GM18505 (cell line): ENCODE results near the gene HORMAD2.

ENCODE experiments used
- ATAC-seq: cut with Tn5 transposase; IDR thresholded peaks from one replicate; pipeline ENCODE4 v1.9.1; 2021; ENCODE audit not compliant: unreplicated experiment
- POLR2A ChIP-seq: IDR thresholded peaks from 4 replicates; pipeline ENCODE4 v1.6.1; 2011; ENCODE audit warnings: borderline replicate concordance; ENCODE audit not compliant: insufficient read depth, insufficient read length; ENCODE audit errors: extremely low read depth

Gene HORMAD2

GRCh38 chr22:30104501-30105156 is 24.4 kb downstream of the HORMAD2 start:
- ATAC-seq, result no peak

DNA sequence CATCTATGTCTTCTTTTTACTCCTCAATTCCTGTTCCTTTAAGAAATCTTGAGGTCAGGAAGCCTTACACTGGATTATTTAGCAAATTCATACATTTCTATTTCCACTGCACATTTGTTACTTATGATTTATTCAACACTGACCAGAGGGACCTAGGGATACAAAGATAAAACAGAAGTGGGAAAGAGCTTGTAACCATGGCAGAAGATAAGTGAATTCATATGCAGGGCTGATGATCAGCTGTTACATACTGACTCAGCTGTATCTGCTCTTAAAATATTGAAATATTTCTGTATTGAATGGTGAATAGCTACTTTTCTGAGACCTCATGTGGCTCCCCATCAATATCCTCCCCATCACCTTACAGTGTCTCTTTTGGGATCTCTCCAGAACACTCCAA is 25.2 kb downstream of the HORMAD2 start:
- no peak for ATAC-seq
- TF ChIP-seq POLR2A, result no peak

More at GRCh38 chr22:30104501-30105156, 24.4 kb downstream of the HORMAD2 start:
- TF ChIP-seq POLR2A, result no peak

DNA sequence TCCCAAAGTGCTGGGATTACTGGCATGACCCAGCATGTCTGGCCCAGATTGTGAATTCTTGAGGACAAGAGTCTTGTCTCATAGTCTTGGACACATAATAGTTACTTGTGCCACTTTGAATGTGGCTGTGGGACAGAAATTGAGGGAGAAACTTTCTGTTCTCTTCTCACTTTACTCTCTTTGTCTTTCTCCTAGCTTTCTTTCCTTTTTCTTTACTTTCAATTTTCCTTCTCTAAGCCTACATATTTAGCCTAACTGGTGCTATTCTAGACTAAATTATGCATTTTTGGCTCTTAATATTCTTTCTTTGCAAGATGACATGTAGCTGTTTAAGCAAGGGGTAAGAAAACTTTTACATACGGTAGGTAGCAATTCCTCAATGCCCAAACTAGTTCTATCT is 33.2 kb downstream of the HORMAD2 start:
- ATAC-seq, result no peak

GRCh38 chr22:30114361-30114760 is 34.1 kb downstream of the HORMAD2 start:
- TF ChIP-seq POLR2A, result no peak
- ATAC-seq, result no peak

More for the DNA sequence above, 33.2 kb downstream of the HORMAD2 start:
- TF ChIP-seq POLR2A, result no peak

- TF ChIP-seq POLR2A, result no peak
- no peak for ATAC-seq
Observed at GRCh38 chr22:30115705-30116104, 35.4 kb downstream of the HORMAD2 start.

DNA sequence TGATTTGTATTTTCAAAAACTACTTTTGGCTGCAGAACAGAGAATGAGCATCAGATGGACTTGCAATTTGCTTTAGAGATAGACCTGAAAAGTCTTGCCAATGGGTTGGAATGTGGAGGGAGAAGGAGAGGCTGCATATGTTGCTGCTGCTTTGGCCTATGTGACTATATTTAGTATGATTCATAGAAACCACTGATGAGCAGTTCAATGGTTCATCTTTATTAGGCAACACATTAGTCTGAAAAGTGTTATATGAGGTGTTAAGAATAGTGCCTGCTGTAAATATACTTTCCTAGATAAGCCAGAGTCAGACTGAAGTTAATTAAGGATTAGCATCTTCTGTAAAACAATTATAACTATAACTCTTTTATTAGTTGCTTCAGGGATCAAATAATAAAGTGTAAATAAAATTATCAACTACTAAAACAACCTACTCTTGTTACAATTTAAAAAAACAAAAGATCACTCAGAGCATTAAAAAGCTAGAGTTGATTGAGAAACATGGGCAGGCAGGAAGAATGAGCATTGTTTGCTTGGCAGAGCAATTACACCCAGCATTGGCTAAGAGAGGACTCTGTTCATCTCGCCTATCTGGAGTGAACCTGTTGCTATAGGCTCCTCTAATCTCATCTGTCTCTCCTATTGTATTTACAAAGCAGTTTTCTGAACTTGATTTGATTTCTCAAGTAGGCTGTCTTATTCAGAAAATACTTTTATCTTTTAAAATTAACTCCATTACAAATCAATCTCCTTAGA is 36.3 kb downstream of the HORMAD2 start:
- TF ChIP-seq POLR2A, result no peak
- no peak for ATAC-seq

GRCh38 chr22:30117256-30117655 is 37.0 kb downstream of the HORMAD2 start:
- no peak for ATAC-seq
- no peak for TF ChIP-seq POLR2A

GRCh38 chr22:30118291-30118690 is 38.0 kb downstream of the HORMAD2 start:
- no peak for ATAC-seq
- no peak for TF ChIP-seq POLR2A

DNA sequence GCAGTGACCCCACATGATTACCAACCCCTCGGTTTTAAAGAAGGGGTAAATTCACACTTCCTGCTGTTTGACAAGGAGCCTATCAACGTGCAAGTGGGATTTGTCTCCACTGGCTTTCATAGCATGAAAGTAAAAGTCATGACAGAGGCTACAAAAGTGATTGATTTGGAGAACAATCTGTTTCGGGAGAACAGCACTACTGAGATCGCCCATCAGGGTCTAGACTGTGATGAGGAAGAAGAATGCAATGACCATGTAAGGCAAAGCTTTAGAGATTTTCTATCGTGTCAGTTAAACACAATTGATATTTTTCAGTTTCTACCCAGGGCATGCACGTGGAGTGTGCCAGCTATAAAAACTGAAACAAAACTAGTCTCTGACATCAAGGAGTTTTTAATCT is 41.7 kb downstream of the HORMAD2 start:
- no peak for TF ChIP-seq POLR2A
- no peak for ATAC-seq

GRCh38 chr22:30123463-30123862 is 43.2 kb downstream of the HORMAD2 start:
- no peak for ATAC-seq
- no peak for TF ChIP-seq POLR2A

- ATAC-seq, result no peak
- no peak for TF ChIP-seq POLR2A
Observed at GRCh38 chr22:30127749-30128166, 47.5 kb downstream of the HORMAD2 start.

GRCh38 chr22:30128511-30128910 is 48.2 kb downstream of the HORMAD2 start:
- no peak for ATAC-seq
- TF ChIP-seq POLR2A, result no peak

DNA sequence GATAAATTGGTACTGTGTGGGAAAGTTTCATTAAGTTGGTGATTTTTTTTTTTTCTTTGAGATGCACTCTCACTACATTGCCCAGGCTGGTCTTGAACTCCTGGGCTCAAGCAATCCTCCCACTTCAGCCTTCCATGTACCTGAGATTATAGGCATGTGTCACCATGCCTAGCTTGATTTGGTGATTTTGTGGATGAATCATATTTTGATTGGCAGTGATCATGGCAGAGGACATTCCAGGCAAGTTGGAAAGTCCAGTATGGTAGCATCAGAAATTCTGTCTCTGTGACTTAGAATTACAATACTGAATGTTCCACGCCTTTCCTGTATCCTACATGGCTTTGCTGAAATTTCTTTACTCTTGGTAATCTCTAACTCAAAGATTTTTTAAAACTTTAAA is 49.4 kb downstream of the HORMAD2 start:
- ATAC-seq, result no peak
- no peak for TF ChIP-seq POLR2A

DNA sequence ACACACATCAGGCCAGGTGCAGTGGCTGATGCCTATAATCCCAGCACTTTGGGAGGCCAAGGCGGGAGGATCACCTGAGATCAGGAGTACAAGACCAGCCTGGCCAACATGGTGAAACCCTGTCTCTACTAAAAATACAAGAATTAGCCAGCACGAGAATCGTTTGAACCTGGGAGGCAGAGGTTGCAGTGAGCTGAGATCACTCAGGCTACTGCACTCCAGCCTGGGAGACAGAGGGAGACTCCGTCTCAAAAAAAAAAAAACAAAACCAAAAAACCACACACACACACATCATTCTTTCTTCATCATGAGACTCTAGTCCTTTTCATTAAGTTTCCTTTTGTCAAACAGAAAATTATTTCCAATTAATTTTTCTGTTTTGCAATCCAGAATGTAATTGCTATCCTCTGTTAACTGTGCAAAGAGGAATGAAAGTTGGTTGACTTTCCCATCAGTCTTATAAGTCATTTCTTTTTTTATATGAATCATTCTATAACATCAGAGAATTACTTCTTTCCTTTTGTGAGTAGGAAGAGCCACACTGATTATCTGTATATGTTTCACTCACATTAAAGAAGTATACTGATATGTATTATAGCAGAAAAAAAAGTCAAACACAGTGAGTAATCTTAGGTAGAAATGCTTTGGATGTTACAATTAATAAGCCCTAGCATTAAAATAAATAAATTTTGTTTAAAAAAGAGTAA is 52.2 kb downstream of the HORMAD2 start:
- ATAC-seq, result no peak
- no peak for TF ChIP-seq POLR2A

DNA sequence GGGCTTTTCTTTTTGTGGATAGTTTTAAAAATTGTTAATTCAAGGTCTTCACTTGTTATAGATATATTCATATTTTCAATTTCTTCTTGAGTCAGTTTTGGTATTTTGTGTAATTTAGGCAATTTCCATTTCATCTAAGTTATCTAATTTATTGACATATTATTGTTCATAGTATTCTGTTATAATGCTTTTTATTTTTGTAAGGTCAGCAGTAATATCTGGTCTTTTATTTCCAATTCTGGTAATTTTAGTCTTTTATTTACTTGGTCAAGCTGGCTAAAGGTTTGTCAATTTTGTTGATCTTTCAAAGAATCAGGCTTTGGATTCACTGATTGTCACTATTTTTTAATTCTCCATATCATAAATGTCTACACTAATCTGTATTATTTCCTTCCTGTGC is 60.1 kb downstream of the HORMAD2 start:
- TF ChIP-seq POLR2A, result no peak
- ATAC-seq, result no peak

DNA sequence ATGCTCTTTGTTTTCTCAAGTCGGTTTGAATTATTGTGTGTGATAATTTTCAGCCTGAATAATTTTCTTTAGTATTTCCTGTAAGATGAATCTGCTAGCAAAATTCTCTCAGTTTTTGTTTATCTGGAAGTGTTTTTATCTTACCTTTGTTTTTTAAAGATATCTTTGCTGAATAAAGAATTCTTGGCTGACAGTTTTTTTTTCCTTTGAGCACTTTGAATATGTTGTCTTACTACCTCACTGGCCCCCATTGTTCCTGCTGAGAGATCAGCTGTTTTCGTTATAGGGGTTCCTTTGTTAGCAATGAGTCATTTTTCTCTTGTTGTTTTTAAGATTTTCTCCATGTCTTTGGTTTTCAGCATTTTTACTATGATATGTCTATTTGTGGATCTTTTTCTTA is 63.0 kb downstream of the HORMAD2 start:
- TF ChIP-seq POLR2A, result no peak

More for the DNA sequence above, 63.0 kb downstream of the HORMAD2 start:
- no peak for ATAC-seq
